SK-N-SH treated with all-trans-retinoic acid at 6 μM for 48 hours (cell line): ENCODE results near the gene DDX52.

Source experiments
- CSDC2 ChIP-seq: fragments of 250-450 bp; sonication (Bioruptor Pico); IDR thresholded peaks from 2 replicates; pipeline ENCODE4 v1.5.0; 2020; ENCODE audit warnings: mild to moderate bottlenecking, moderate library complexity
- ISL1 ChIP-seq: fragments of 250-450 bp; sonication (Bioruptor Pico); IDR thresholded peaks from 2 replicates; pipeline ENCODE4 v2.1.2; 2022; ENCODE audit warnings: mild to moderate bottlenecking, moderate library complexity
- RARB ChIP-seq: fragments of 250-450 bp; sonication (Bioruptor Pico); IDR thresholded peaks from 2 replicates; pipeline ENCODE4 v1.8.0; 2021; ENCODE audit warnings: mild to moderate bottlenecking, moderate library complexity
- ZFP3 ChIP-seq: fragments of 250-450 bp; sonication (Bioruptor Pico); IDR thresholded peaks from 2 replicates; pipeline ENCODE4 v1.5.0; 2020; ENCODE audit warnings: mild to moderate bottlenecking, moderate library complexity
- ZNF565 ChIP-seq: fragments of 450-650 bp; formaldehyde crosslinking; conservative IDR thresholded peaks from 2 replicates; pipeline ENCODE4 v1.5.0; 2020; ENCODE audit warnings: low read depth, mild to moderate bottlenecking, moderate library complexity
- TF ChIP-seq, protein P1 (sequence below): fragments of 250-450 bp; sonication (Bioruptor Pico); IDR thresholded peaks from 2 replicates; pipeline ENCODE4 v1.5.0; 2020; ENCODE audit warnings: mild to moderate bottlenecking, moderate library complexity

DNA sequence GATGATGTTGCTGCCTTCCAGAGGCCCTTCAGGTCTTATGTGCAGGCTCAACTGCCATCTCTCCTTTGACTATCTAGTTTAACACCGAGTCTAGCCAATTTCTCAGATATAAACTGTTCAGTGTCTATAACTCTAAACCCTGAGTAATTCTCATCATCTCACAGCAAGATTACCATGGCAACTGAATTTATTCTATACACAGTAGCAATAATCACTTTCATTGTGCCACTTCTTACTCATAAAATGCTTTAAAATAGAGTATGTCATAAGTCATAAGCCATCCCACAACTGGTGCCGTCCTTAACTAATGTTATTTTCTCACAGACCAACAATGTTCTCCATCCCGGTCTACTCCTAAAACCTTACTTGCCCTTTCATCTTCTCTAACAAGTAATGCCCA lies 79.0 kb downstream of the DDX52 start:
- no peak for TF ChIP-seq ZFP3 (CRISPR knock-in tag)
- TF ChIP-seq CSDC2 (CRISPR knock-in tag) = no peak
- TF ChIP-seq RARB (CRISPR knock-in tag) = no peak
- no peak for TF ChIP-seq ZNF565 (CRISPR knock-in tag)
- TF ChIP-seq, protein P1, sequence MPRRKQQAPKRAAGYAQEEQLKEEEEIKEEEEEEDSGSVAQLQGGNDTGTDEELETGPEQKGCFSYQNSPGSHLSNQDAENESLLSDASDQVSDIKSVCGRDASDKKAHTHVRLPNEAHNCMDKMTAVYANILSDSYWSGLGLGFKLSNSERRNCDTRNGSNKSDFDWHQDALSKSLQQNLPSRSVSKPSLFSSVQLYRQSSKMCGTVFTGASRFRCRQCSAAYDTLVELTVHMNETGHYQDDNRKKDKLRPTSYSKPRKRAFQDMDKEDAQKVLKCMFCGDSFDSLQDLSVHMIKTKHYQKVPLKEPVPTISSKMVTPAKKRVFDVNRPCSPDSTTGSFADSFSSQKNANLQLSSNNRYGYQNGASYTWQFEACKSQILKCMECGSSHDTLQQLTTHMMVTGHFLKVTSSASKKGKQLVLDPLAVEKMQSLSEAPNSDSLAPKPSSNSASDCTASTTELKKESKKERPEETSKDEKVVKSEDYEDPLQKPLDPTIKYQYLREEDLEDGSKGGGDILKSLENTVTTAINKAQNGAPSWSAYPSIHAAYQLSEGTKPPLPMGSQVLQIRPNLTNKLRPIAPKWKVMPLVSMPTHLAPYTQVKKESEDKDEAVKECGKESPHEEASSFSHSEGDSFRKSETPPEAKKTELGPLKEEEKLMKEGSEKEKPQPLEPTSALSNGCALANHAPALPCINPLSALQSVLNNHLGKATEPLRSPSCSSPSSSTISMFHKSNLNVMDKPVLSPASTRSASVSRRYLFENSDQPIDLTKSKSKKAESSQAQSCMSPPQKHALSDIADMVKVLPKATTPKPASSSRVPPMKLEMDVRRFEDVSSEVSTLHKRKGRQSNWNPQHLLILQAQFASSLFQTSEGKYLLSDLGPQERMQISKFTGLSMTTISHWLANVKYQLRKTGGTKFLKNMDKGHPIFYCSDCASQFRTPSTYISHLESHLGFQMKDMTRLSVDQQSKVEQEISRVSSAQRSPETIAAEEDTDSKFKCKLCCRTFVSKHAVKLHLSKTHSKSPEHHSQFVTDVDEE (CRISPR knock-in tag) = no peak
- TF ChIP-seq ISL1 (CRISPR knock-in tag) = no peak
